HCT116 (cell line): ENCODE results near the gene PNKP. TPM values are rescaled to one million over a fixed set of nuclear protein-coding genes. Genes with fewer than 3 reads are reported as not detected.

Experiments
- ATAC-seq: fragments of 200-7000 bp; cut with Tn5 transposase; 2 replicates; pipeline ENCODE4 v1.9.1; 2020; ENCODE audit warnings: mild to moderate bottlenecking, moderate library complexity
- BruUV-seq: library from RNA; stranded (reverse); fragments of 400-500 nt; replicated peaks from 2 replicates; lab custom pipeline; 2021; lab: Mats Ljungman, UMichigan
- CTCF ChIA-PET: fragments of 300-600 bp; sonication (Branson Sonifier 250); formaldehyde crosslinking; loops from one replicate; lab custom pipeline; 2021; ENCODE audit warnings: antibody characterized with exemption; lab: Charles Lee
- POLR2A ChIA-PET: fragments of 300-600, 350-600 bp; sonication (Branson Sonifier 250); formaldehyde crosslinking; loops from one replicate; lab custom pipeline; 2021; ENCODE audit warnings: antibody characterized with exemption; lab: Charles Lee
- RAD21 ChIA-PET, 2 experiments: fragments of 300-600 bp; sonication (Branson Sonifier 250); formaldehyde crosslinking; loops; one replicate each; lab custom pipeline; 2023; ENCODE audit warnings: low total read pairs in 2 of 2; ENCODE audit not compliant: uncharacterized antibody in 2 of 2, unreplicated experiment in 2 of 2, low non-redundant PET in 1 of 2; lab: Charles Lee
- DNase-seq: peaks from one replicate; pipeline ENCODE4 v3.0.0-alpha.2; 2010; ENCODE audit warnings: low read depth, low spot score
- H2AFZ ChIP-seq: fragments of 200-600 bp; shearing (Covaris generic), sonication (generic); 2 replicates; pipeline ENCODE4 v1.6.1; 2017; ENCODE audit warnings: low read depth, mixed run types, mixed read lengths, antibody characterized with exemption, low read length; ENCODE audit not compliant: poor library complexity, severe bottlenecking
- H3K27ac ChIP-seq: 2 replicates; pipeline ENCODE4 v1.5.1; 2012; ENCODE audit warnings: low read depth, low read length
- H3K27me3 ChIP-seq: fragments of 200-600 bp; sonication (generic); 2 replicates; pipeline ENCODE4 v1.6.1; 2016; ENCODE audit warnings: mixed run types, low read length, mixed read lengths; ENCODE audit not compliant: insufficient read depth
- H3K36me3 ChIP-seq, 2 experiments: fragments of 200-500 bp in 1 of 2; fragments of 200-600 bp in 1 of 2; sonication (Bioruptor generic) in 1 of 2; sonication (generic) in 1 of 2; 2 replicates each; pipeline versions ENCODE4 v1.5.1 to v1.6.1; 2014 to 2016; ENCODE audit warnings: low read length in 2 of 2, inconsistent platforms in 1 of 2, mixed read lengths in 1 of 2, mixed run types in 1 of 2; ENCODE audit not compliant: insufficient read depth in 2 of 2, control insufficient read depth in 1 of 2
- H3K4me1 ChIP-seq, 2 experiments: fragments of 200-600 bp in 1 of 2; sonication (generic) in 1 of 2; 2 replicates each; pipeline versions ENCODE4 v1.5.1 to v1.6.1; 2012 to 2017; ENCODE audit warnings: low read length in 2 of 2, inconsistent platforms in 1 of 2, mild to moderate bottlenecking in 1 of 2, mixed read lengths in 1 of 2, mixed run types in 1 of 2, moderate library complexity in 1 of 2; ENCODE audit not compliant: insufficient read depth in 2 of 2, control insufficient read depth in 1 of 2
- H3K4me2 ChIP-seq: fragments of 200-600 bp; sonication (generic); 2 replicates; pipeline ENCODE4 v1.6.1; 2017; ENCODE audit warnings: mixed run types, low read length, mixed read lengths
- H3K4me3 ChIP-seq, 2 experiments: fragments of 200-600 bp in 1 of 2; sonication (generic) in 1 of 2; replicated peaks in 1 of 2; 2 replicates each; pipeline ENCODE4 v1.5.1; 2011 to 2016; ENCODE audit warnings: low read length in 2 of 2, control low read depth in 1 of 2, low read depth in 1 of 2, mild to moderate bottlenecking in 1 of 2, mixed read lengths in 1 of 2, mixed run types in 1 of 2
- H3K79me2 ChIP-seq: fragments of 200-600 bp; sonication (generic); 2 replicates; pipeline ENCODE4 v1.6.1; 2017; ENCODE audit warnings: mild to moderate bottlenecking, mixed run types, low read length, moderate library complexity, mixed read lengths; ENCODE audit not compliant: insufficient read depth
- H3K9ac ChIP-seq: fragments of 200-600 bp; sonication (generic); 2 replicates; pipeline ENCODE4 v1.6.1; 2016; ENCODE audit warnings: low read length, mixed read lengths
- H3K9me2 ChIP-seq: fragments of 200-600 bp; sonication (generic), shearing (Covaris generic); 2 replicates; pipeline ENCODE4 v1.6.1; 2017; ENCODE audit warnings: mixed run types, mild to moderate bottlenecking, moderate library complexity; ENCODE audit not compliant: insufficient read depth
- H3K9me3 ChIP-seq, 2 experiments: fragments of 200-500 bp in 1 of 2; fragments of 200-600 bp in 1 of 2; sonication (Bioruptor generic) in 1 of 2; sonication (generic) in 1 of 2; 2 replicates each; pipeline ENCODE4 v1.6.1; 2014 to 2017; ENCODE audit warnings: low read length in 2 of 2, mixed read lengths in 2 of 2, inconsistent platforms in 1 of 2, low read depth in 1 of 2, mild to moderate bottlenecking in 1 of 2, mixed run types in 1 of 2, moderate library complexity in 1 of 2; ENCODE audit not compliant: control insufficient read depth in 1 of 2, insufficient read depth in 1 of 2
- H4K20me1 ChIP-seq: fragments of 200-600 bp; sonication (generic), shearing (Covaris generic); 2 replicates; pipeline ENCODE4 v1.6.1; 2017; ENCODE audit warnings: mixed run types, mild to moderate bottlenecking, moderate library complexity; ENCODE audit not compliant: insufficient read depth
- CBX3 ChIP-seq: IDR thresholded peaks from 2 replicates; pipeline ENCODE4 v1.6.1; 2012; ENCODE audit warnings: low read depth
- CEBPB ChIP-seq: IDR thresholded peaks from 2 replicates; pipeline ENCODE4 v1.6.1; 2012; ENCODE audit warnings: low read depth
- EGR1 ChIP-seq: IDR thresholded peaks from 2 replicates; pipeline ENCODE4 v1.6.1; 2012; ENCODE audit warnings: low read depth
- ELF1 ChIP-seq: IDR thresholded peaks from 2 replicates; pipeline ENCODE4 v1.6.1; 2012; ENCODE audit warnings: low read depth, borderline replicate concordance
- EZH2 ChIP-seq: fragments of 200-600 bp; sonication (generic); IDR thresholded peaks from 2 replicates; pipeline ENCODE4 v1.6.1; 2017; ENCODE audit warnings: antibody characterized with exemption, mixed run types
- EZH2phosphoT487 ChIP-seq: fragments of 200-600 bp; IDR thresholded peaks from 2 replicates; pipeline ENCODE4 v1.6.1; 2018; ENCODE audit warnings: antibody characterized with exemption, borderline replicate concordance
- FOSL1 ChIP-seq: IDR thresholded peaks from 2 replicates; pipeline ENCODE4 v1.6.1; 2012; ENCODE audit warnings: low read depth
- MAX ChIP-seq: IDR thresholded peaks from 2 replicates; pipeline ENCODE4 v1.6.1; 2012
- POLR2A ChIP-seq: IDR thresholded peaks from 2 replicates; pipeline ENCODE4 v1.7.0; 2011; ENCODE audit warnings: borderline replicate concordance; ENCODE audit not compliant: insufficient read depth, insufficient read length; ENCODE audit errors: extremely low read depth
- RAD21 ChIP-seq: IDR thresholded peaks from 2 replicates; pipeline ENCODE4 v1.6.1; 2012; ENCODE audit warnings: low read depth, mild to moderate bottlenecking
- SP1 ChIP-seq: IDR thresholded peaks from 2 replicates; pipeline ENCODE4 v1.6.1; 2012; ENCODE audit warnings: low read depth
- SRF ChIP-seq: IDR thresholded peaks from 2 replicates; pipeline ENCODE4 v1.6.1; 2012; ENCODE audit warnings: low read depth
- TCF7L2 ChIP-seq: IDR thresholded peaks from 2 replicates; pipeline ENCODE4 v1.7.0; 2011; ENCODE audit warnings: borderline replicate concordance, inconsistent platforms; ENCODE audit not compliant: insufficient read depth, insufficient read length; ENCODE audit errors: extremely low read depth
- YY1 ChIP-seq: IDR thresholded peaks from 2 replicates; pipeline ENCODE4 v1.6.1; 2011; ENCODE audit warnings: low read length, low read depth, moderate library complexity, mild to moderate bottlenecking; ENCODE audit not compliant: insufficient replicate concordance; ENCODE audit errors: extremely low read depth
- ZBTB33 ChIP-seq: IDR thresholded peaks from 2 replicates; pipeline ENCODE4 v1.6.1; 2011; ENCODE audit warnings: mild to moderate bottlenecking, low read length, moderate library complexity; ENCODE audit not compliant: insufficient replicate concordance; ENCODE audit errors: extremely low read depth
- ZFX ChIP-seq: fragments of 450-650 bp; IDR thresholded peaks from 2 replicates; pipeline ENCODE4 v1.6.1; 2017
- ZNF274 ChIP-seq: fragments of 200-500 bp; sonication (Bioruptor generic); IDR thresholded peaks from 2 replicates; pipeline ENCODE4 v1.6.1; 2014; ENCODE audit warnings: mild to moderate bottlenecking, low read depth, low read length, inconsistent platforms
- intact Hi-C: fragments of 100-400 bp; cut with micrococcal nuclease; formaldehyde crosslinking; loops from 2 replicates; pipeline ENCODE4 v1.10.0; 2022
- total RNA-seq: library from RNA; stranded (reverse); gene quantifications from one replicate; pipeline ENCODE4 v1.2.1, GENCODE V29; 2021; ENCODE audit not compliant: unreplicated experiment
- TF ChIP-seq, protein P1 (sequence below), 3 experiments: fragments of 200-600 bp in 1 of 3; sonication (generic) in 1 of 3; IDR thresholded peaks in 2 of 3; conservative IDR thresholded peaks in 1 of 3; 2 replicates each; pipeline ENCODE4 v1.5.1; 2012 to 2017; ENCODE audit warnings: low read depth in 2 of 3, low read length in 2 of 3, antibody characterized with exemption in 1 of 3, borderline replicate concordance in 1 of 3, control low read depth in 1 of 3, mild to moderate bottlenecking in 1 of 3, mixed read lengths in 1 of 3, mixed run types in 1 of 3, moderate library complexity in 1 of 3; ENCODE audit not compliant: insufficient read depth in 1 of 3

The PNKP gene
- total RNA-seq, 1 experiment from 2014 or later: 129 TPM

- TF ChIP-seq YY1 (no peak), EZH2 (no peak), EGR1 (no peak), RAD21 (no peak), ZFX (no peak), CBX3 (no peak)
Measured at GRCh38 chr19:49887037-49887664, 19.8 kb upstream of the PNKP start (continued).

GRCh38 chr19:49884760-49885159 lies 17.4 kb upstream of the PNKP start:
- RAD21 ChIA-PET: no interaction called here
- Histone ChIP-seq H4K20me1 (no peaks in the 10 kb centered on the region), H3K27me3 (no peaks in the 10 kb centered on the region), H3K27ac (no peak overlapping the region), H3K9me3 (peaks cover 0 to 6% of the 10 kb centered on the region in 2 experiments; a peak in 1 of 4 replicates), H3K9me2 (no peaks in the 10 kb centered on the region), H2AFZ (no peak overlapping the region), H3K36me3 (peaks cover 12 to 18% of the 10 kb centered on the region in 2 experiments), H3K4me2 (no peak overlapping the region), H3K4me3 (no peak overlapping the region), H3K4me1 (peaks cover under 1 to 11% of the 10 kb centered on the region in 2 experiments; a peak in 1 of 4 replicates), H3K79me2 (no peaks in the 10 kb centered on the region), H3K9ac (no peak overlapping the region)
- CTCF ChIA-PET: no interaction called here
- DNase-seq (no peak), ATAC-seq (no peak)
- POLR2A ChIA-PET: no interaction called here
- intact Hi-C loops: no loop called here
- BruUV-seq: no TSS peak
- TF ChIP-seq POLR2A (no peak), TCF7L2 (no peak), CBX3 (no peak), SP1 (no peak), ZNF274 (no peak), CEBPB (no peak), ZBTB33 (no peak), ELF1 (no peak), MAX (no peak), SRF (no peak), EZH2phosphoT487 (no peak), EZH2 (no peak), FOSL1 (no peak), YY1 (no peak)
- TF ChIP-seq, protein P1, sequence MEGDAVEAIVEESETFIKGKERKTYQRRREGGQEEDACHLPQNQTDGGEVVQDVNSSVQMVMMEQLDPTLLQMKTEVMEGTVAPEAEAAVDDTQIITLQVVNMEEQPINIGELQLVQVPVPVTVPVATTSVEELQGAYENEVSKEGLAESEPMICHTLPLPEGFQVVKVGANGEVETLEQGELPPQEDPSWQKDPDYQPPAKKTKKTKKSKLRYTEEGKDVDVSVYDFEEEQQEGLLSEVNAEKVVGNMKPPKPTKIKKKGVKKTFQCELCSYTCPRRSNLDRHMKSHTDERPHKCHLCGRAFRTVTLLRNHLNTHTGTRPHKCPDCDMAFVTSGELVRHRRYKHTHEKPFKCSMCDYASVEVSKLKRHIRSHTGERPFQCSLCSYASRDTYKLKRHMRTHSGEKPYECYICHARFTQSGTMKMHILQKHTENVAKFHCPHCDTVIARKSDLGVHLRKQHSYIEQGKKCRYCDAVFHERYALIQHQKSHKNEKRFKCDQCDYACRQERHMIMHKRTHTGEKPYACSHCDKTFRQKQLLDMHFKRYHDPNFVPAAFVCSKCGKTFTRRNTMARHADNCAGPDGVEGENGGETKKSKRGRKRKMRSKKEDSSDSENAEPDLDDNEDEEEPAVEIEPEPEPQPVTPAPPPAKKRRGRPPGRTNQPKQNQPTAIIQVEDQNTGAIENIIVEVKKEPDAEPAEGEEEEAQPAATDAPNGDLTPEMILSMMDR (IDR thresholded peaks at IDR 0.05 in 2 of 3, conservative IDR thresholded peaks at IDR 0.05 in 1 of 3; ENCODE audit: borderline replicate concordance in 1 of 3, insufficient read depth in 1 of 3, low read depth in 2 of 3, low read length in 2 of 3): no peak
